GM19025 (cell line): ENCODE data around the gene CD244.
A peak's percentile ranks its signal among the peaks of the same experiment; 100 is the strongest.
"Not testable (repeated sequence)": the region's sequence is repeated elsewhere in the genome, so short reads cannot be mapped to it uniquely, and the experiment has no call there.

Experiments used
- ATAC-seq: cut with Tn5 transposase; IDR thresholded peaks from one replicate; pipeline ENCODE4 v1.9.1; 2021; ENCODE audit warnings: mild to moderate bottlenecking, low read depth, moderate library complexity; ENCODE audit not compliant: unreplicated experiment

The CD244 gene

GRCh38 chr1:160789051-160789701, 73.5 kb downstream of the CD244 start:
- no peak for ATAC-seq

DNA sequence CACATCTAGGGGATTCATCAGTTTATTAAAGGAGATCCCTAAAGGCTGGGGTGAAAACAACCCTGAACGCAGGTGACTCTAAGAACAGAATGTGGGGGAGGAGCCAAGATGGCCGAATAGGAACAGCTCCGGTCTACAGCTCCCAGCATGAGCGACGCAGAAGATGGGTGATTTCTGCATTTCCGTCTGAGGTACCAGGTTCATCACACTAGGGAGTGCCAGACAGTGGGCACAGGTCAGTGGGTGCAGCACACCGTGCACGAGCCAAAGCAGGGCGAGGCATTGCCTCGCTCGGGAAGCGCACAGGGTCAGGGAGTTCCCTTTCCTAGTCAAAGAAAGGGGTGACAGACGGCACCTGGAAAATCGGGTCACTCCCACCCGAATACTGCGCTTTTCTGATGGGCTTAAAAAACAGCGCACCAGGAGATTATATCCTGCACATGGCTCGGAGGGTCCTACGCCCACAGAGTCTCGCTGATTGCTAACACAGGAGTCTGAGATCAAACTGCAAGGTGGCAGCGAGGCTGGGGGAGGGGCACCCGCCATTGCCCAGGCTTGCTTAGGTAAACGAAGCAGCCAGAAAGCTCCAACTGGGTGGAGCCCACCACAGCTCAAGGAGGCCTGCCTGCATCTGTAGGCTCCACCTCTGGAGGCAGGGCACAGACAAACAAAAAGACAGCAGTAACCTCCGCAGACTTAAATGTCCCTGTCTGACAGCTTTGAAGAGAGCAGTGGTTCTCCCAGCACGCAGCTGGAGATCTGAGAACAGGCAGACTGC, 79.5 kb downstream of the CD244 start:
- ATAC-seq, result not testable (repeated sequence)

- peak; percentile 91 for ATAC-seq
Observed at GRCh38 chr1:160781914-160782689, 80.6 kb downstream of the CD244 start.

- no peak for ATAC-seq
Observed at GRCh38 chr1:160781186-160781766, 81.4 kb downstream of the CD244 start.

DNA sequence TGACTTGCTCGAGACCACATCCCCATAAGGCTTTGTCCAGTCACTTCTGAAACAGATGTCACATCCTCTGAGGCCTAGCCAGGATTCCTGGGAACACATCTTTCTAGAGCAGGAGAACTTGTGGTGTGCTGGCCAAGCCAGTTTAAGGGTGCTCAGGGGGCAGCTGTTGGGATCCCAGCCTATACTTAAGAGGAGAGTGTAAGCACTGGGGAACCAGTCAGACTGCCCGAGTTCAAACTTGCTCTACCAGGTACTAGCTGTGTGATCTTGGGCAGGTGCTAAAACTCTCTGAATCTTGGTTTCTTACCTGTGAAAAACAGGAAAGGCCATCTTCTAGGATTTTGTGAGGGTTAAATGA, 82.3 kb downstream of the CD244 start:
- no peak for ATAC-seq
